GM23338 (cell line): ENCODE data around the gene KLHDC8A. TPM values are rescaled to one million over a fixed set of nuclear protein-coding genes. Genes with fewer than 3 reads are reported as not detected.
"Not testable (repeated sequence)": the region's sequence is repeated elsewhere in the genome, so short reads cannot be mapped to it uniquely, and the experiment has no call there.

ENCODE experiments used
- ATAC-seq: fragments of 200-7000 bp; cut with Tn5 transposase; 3 replicates; pipeline ENCODE4 v1.9.1; 2020
- DNase-seq: peaks from one replicate; pipeline ENCODE4 v3.0.0-alpha.2; 2015; ENCODE audit warnings: low spot score
- H2AFZ ChIP-seq: fragments of 200-600 bp; sonication (generic); 2 replicates; pipeline ENCODE4 v1.8.0; 2016; ENCODE audit warnings: antibody characterized with exemption, mild to moderate bottlenecking, moderate library complexity
- H3F3A ChIP-seq: fragments of 200-600 bp; sonication (generic); replicated peaks from 2 replicates; pipeline ENCODE4 v1.8.0; 2017; ENCODE audit warnings: antibody characterized with exemption, mixed run types, low read depth
- H3K27ac ChIP-seq: fragments of 200-600 bp; sonication (generic); 2 replicates; pipeline ENCODE4 v1.6.1; 2016; ENCODE audit warnings: low read depth
- H3K27me3 ChIP-seq: fragments of 200-600 bp; sonication (generic); 2 replicates; pipeline ENCODE4 v1.8.0; 2016; ENCODE audit warnings: mild to moderate bottlenecking, mixed run types, moderate library complexity; ENCODE audit not compliant: insufficient read depth
- H3K36me3 ChIP-seq: fragments of 200-600 bp; sonication (generic); 2 replicates; pipeline ENCODE4 v1.8.0; 2016; ENCODE audit warnings: mild to moderate bottlenecking; ENCODE audit not compliant: insufficient read depth
- H3K4me1 ChIP-seq: fragments of 200-600 bp; sonication (generic); 2 replicates; pipeline ENCODE4 v1.8.0; 2016; ENCODE audit warnings: mild to moderate bottlenecking, moderate library complexity; ENCODE audit not compliant: insufficient read depth
- H3K4me2 ChIP-seq: fragments of 200-600 bp; sonication (generic); 2 replicates; pipeline ENCODE4 v1.7.1; 2017; ENCODE audit warnings: mixed run types
- H3K4me3 ChIP-seq: fragments of 200-600 bp; sonication (generic); 2 replicates; pipeline ENCODE4 v1.6.1; 2016; ENCODE audit warnings: mixed run types
- H3K79me2 ChIP-seq: fragments of 200-600 bp; sonication (generic); replicated peaks from 2 replicates; pipeline ENCODE4 v1.8.0; 2017; ENCODE audit warnings: mild to moderate bottlenecking; ENCODE audit not compliant: insufficient read depth
- H3K9me2 ChIP-seq: fragments of 200-600 bp; sonication (generic); 2 replicates; pipeline ENCODE4 v1.8.0; 2017; ENCODE audit not compliant: insufficient read depth
- H4K20me1 ChIP-seq: fragments of 200-600 bp; sonication (generic); replicated peaks from 2 replicates; pipeline ENCODE4 v1.8.0; 2017; ENCODE audit warnings: mild to moderate bottlenecking; ENCODE audit not compliant: insufficient read depth
- H3K27ac Mint-ChIP-seq: 2 replicates; pipeline ENCODE4 v1.8.0; 2020; ENCODE audit warnings: inconsistent platforms, mild to moderate bottlenecking, moderate library complexity, mixed read lengths
- H3K27me3 Mint-ChIP-seq: 3 replicates; pipeline ENCODE4 v1.8.0; 2022; ENCODE audit warnings: low read depth, mild to moderate bottlenecking, moderate library complexity, mixed read lengths, inconsistent platforms; ENCODE audit not compliant: insufficient read depth, poor library complexity
- H3K36me3 Mint-ChIP-seq: 3 replicates; pipeline ENCODE4 v1.8.0; 2021; ENCODE audit warnings: low read depth, mild to moderate bottlenecking, inconsistent platforms, moderate library complexity, mixed read lengths
- H3K4me1 Mint-ChIP-seq: 3 replicates; pipeline ENCODE4 v1.8.0; 2020; ENCODE audit warnings: mild to moderate bottlenecking, inconsistent platforms, mixed read lengths
- H3K4me3 Mint-ChIP-seq: 3 replicates; pipeline ENCODE4 v1.8.0; 2021; ENCODE audit warnings: moderate library complexity, mild to moderate bottlenecking, inconsistent platforms, mixed read lengths
- H3K9me3 Mint-ChIP-seq: 3 replicates; pipeline ENCODE4 v1.8.0; 2020; ENCODE audit warnings: moderate library complexity, mild to moderate bottlenecking, inconsistent platforms, mixed read lengths
- CREB1 ChIP-seq: fragments of 250-450 bp; sonication (Bioruptor Pico); IDR thresholded peaks from 2 replicates; pipeline ENCODE4 v1.5.0; 2020; ENCODE audit warnings: low read depth, mild to moderate bottlenecking, moderate library complexity
- CTCF ChIP-seq, 2 experiments: fragments of 200-600 bp in 1 of 2; sonication (generic) in 1 of 2; conservative IDR thresholded peaks; 2 replicates each; pipeline versions ENCODE4 v1.5.1 to v1.6.1; 2016 to 2017; ENCODE audit warnings: antibody characterized with exemption in 2 of 2, low read depth in 2 of 2, mild to moderate bottlenecking in 2 of 2, moderate library complexity in 1 of 2
- EZH2 ChIP-seq: fragments of 200-600 bp; sonication (generic); IDR thresholded peaks from one replicate; pipeline ENCODE4 v1.8.0; 2017; ENCODE audit warnings: antibody characterized with exemption, mild to moderate bottlenecking, low read depth; ENCODE audit not compliant: unreplicated experiment
- EZH2phosphoT487 ChIP-seq: fragments of 200-600 bp; sonication (generic); IDR thresholded peaks from one replicate; pipeline ENCODE4 v1.8.1; 2018; ENCODE audit warnings: antibody characterized with exemption; ENCODE audit not compliant: unreplicated experiment
- JUNB ChIP-seq: IDR thresholded peaks from one replicate; pipeline ENCODE4 v1.6.1; 2016; ENCODE audit warnings: antibody characterized with exemption; ENCODE audit not compliant: unreplicated experiment
- NANOG ChIP-seq: IDR thresholded peaks from 2 replicates; pipeline ENCODE4 v1.6.1; 2016; ENCODE audit warnings: antibody characterized with exemption, borderline replicate concordance
- POLR2AphosphoS5 ChIP-seq: IDR thresholded peaks from 2 replicates; pipeline ENCODE4 v1.6.1; 2016; ENCODE audit warnings: antibody characterized with exemption, low read depth
- STAT1 ChIP-seq: IDR thresholded peaks from one replicate; pipeline ENCODE4 v1.6.1; 2016; ENCODE audit warnings: antibody characterized with exemption; ENCODE audit not compliant: unreplicated experiment
- ZNF114 ChIP-seq: fragments of 250-450 bp; sonication (Bioruptor Pico); IDR thresholded peaks from 2 replicates; pipeline ENCODE4 v1.5.0; 2020; ENCODE audit warnings: mild to moderate bottlenecking, moderate library complexity
- ZNF331 ChIP-seq: fragments of 250-450 bp; sonication (Bioruptor Pico); IDR thresholded peaks from 2 replicates; pipeline ENCODE4 v1.5.0; 2020; ENCODE audit warnings: low read depth, mild to moderate bottlenecking, moderate library complexity
- ZNF462 ChIP-seq: fragments of 250-450 bp; sonication (Bioruptor Pico); IDR thresholded peaks from 2 replicates; pipeline ENCODE4 v1.5.0; 2020; ENCODE audit warnings: mild to moderate bottlenecking, moderate library complexity
- polyA plus RNA-seq: library from polyadenylated mRNA; unstranded; fragments of >200 nt; fragmentation: Nextera tagmentation; extraction: Ambion mirVana; gene quantifications from 2 replicates; pipeline ENCODE4 v1.2.1, GENCODE V29; 2016
- total RNA-seq: library from RNA; depleted of rRNA; stranded (reverse); fragments of >200 nt; shearing (Covaris generic); gene quantifications from 2 replicates; pipeline ENCODE4 v1.2.3, GENCODE V29; 2014

The KLHDC8A gene
- total and polyA plus RNA-seq, 2 experiments from 2014 or later = 1.7 to 2.8 TPM

- DNase-seq, H3F3A ChIP-seq, H3K9me2 ChIP-seq, H2AFZ ChIP-seq, H3K79me2 ChIP-seq, H3K4me1 ChIP-seq, H3K27ac Mint-ChIP-seq, H3K27me3 Mint-ChIP-seq, H3K27ac ChIP-seq, ATAC-seq, H3K4me2 ChIP-seq, H3K4me1 Mint-ChIP-seq, H4K20me1 ChIP-seq, H3K36me3 ChIP-seq, H3K4me3 ChIP-seq, H3K4me3 Mint-ChIP-seq, H3K27me3 ChIP-seq: not testable (repeated sequence)
- Mint-ChIP-seq H3K9me3 (peaks cover 31% of the 10 kb centered on the region), H3K36me3 (peaks cover 20% of the 10 kb centered on the region; the same call in 2 of the 3 replicates)
Observed at GRCh38 chr1:205406252-205406651, 49.5 kb upstream of the KLHDC8A start.

GRCh38 chr1:205404484-205404883 lies 47.8 kb upstream of the KLHDC8A start:
- Mint-ChIP-seq H3K9me3 (peaks cover 31% of the 10 kb centered on the region), H3K36me3 (peaks cover 20% of the 10 kb centered on the region; the same call in 2 of the 3 replicates)
- not testable (repeated sequence) for H3F3A ChIP-seq, H3K36me3 ChIP-seq, H3K4me3 Mint-ChIP-seq, H3K27me3 Mint-ChIP-seq, ATAC-seq, H3K79me2 ChIP-seq, H3K9me2 ChIP-seq, H3K4me2 ChIP-seq, H3K27me3 ChIP-seq, H3K27ac ChIP-seq, H3K27ac Mint-ChIP-seq, H3K4me1 ChIP-seq, DNase-seq, H3K4me3 ChIP-seq, H2AFZ ChIP-seq, H4K20me1 ChIP-seq, H3K4me1 Mint-ChIP-seq

- ATAC-seq (no peak), DNase-seq (no peak)
- H4K20me1 ChIP-seq = no peaks in the 10 kb centered on the region
- Mint-ChIP-seq H3K27ac (no peak overlapping the region), H3K9me3 (peaks cover 3% of the 10 kb centered on the region; the same call in 1 of the 3 replicates), H3K27me3 (no peaks in the 10 kb centered on the region), H3K4me3 (no peak overlapping the region), H3K4me1 (peaks cover 6% of the 10 kb centered on the region; the same call in 2 of the 3 replicates), H3K36me3 (no peaks in the 10 kb centered on the region)
- no peak overlapping the region for H3K27ac ChIP-seq
- no peaks in the 10 kb centered on the region for H3K4me1 ChIP-seq
- no peaks in the 10 kb centered on the region for H3K36me3 ChIP-seq
- no peak overlapping the region for H3K4me3 ChIP-seq
- H3K9me2 ChIP-seq = no peaks in the 10 kb centered on the region
- no peaks in the 10 kb centered on the region for H3K79me2 ChIP-seq
- H3K4me2 ChIP-seq = no peak overlapping the region
- no peak overlapping the region for H2AFZ ChIP-seq
- no peaks in the 10 kb centered on the region for H3K27me3 ChIP-seq
- H3F3A ChIP-seq = no peaks in the 10 kb centered on the region
- TF ChIP-seq JUNB (no peak), STAT1 (no peak), ZNF462 (no peak), ZNF331 (CRISPR knock-in tag) (no peak), EZH2 (no peak), CREB1 (CRISPR knock-in tag) (no peak), POLR2AphosphoS5 (no peak), CTCF (conservative IDR thresholded peaks at IDR 0.05; ENCODE audit: low read depth in 2 of 2) (no peak), ZNF114 (CRISPR knock-in tag) (no peak), EZH2phosphoT487 (no peak), NANOG (no peak)
Observed at GRCh38 chr1:205398586-205398985, 41.9 kb upstream of the KLHDC8A start.
